H9 (cell line): ENCODE results near the gene R3HDM2. TPM values are rescaled to one million over a fixed set of nuclear protein-coding genes. Genes with fewer than 3 reads are reported as not detected.
A peak's percentile ranks its signal among the peaks of the same experiment; 100 is the strongest.

Source experiments
- DNase-seq: peaks from one replicate; pipeline ENCODE4 v3.0.0-alpha.2; 2017
- H2AFZ ChIP-seq: one replicate; pipeline ENCODE4 v1.6.1; 2013; ENCODE audit warnings: mild to moderate bottlenecking, low read length, control low read depth, moderate library complexity
- H2AK5ac ChIP-seq: 2 replicates; pipeline ENCODE4 v1.6.1; 2013; ENCODE audit warnings: low read length, control low read depth, mixed read lengths; ENCODE audit not compliant: insufficient read length
- H2BK120ac ChIP-seq: one replicate; pipeline ENCODE4 v1.6.1; 2013; ENCODE audit warnings: low read depth, mild to moderate bottlenecking, low read length, control low read depth, inconsistent platforms; ENCODE audit not compliant: poor library complexity, severe bottlenecking
- H2BK12ac ChIP-seq: 2 replicates; pipeline ENCODE4 v1.6.1; 2013; ENCODE audit warnings: low read length, control low read depth, mixed read lengths, low read depth; ENCODE audit not compliant: insufficient read length
- H2BK15ac ChIP-seq: 2 replicates; pipeline ENCODE4 v1.6.1; 2013; ENCODE audit warnings: low read depth, low read length, control low read depth
- H2BK20ac ChIP-seq: one replicate; pipeline ENCODE4 v1.6.1; 2013; ENCODE audit warnings: low read depth, mild to moderate bottlenecking, low read length, control low read depth, inconsistent platforms; ENCODE audit not compliant: poor library complexity, severe bottlenecking
- H2BK5ac ChIP-seq: 2 replicates; pipeline ENCODE4 v1.6.1; 2013; ENCODE audit warnings: low read length, control low read depth, mixed read lengths; ENCODE audit not compliant: insufficient read length
- H3K14ac ChIP-seq: 2 replicates; pipeline ENCODE4 v1.6.1; 2013; ENCODE audit warnings: low read length, control low read depth; ENCODE audit not compliant: insufficient read depth
- H3K18ac ChIP-seq: 2 replicates; pipeline ENCODE4 v1.6.1; 2013; ENCODE audit warnings: low read depth, mild to moderate bottlenecking, mixed read lengths, low read length, control low read depth; ENCODE audit not compliant: insufficient read length
- H3K23ac ChIP-seq: 2 replicates; pipeline ENCODE4 v1.6.1; 2013; ENCODE audit warnings: low read length, control low read depth, mixed read lengths, low read depth; ENCODE audit not compliant: insufficient read length
- H3K23me2 ChIP-seq: 2 replicates; pipeline ENCODE4 v1.6.1; 2013; ENCODE audit warnings: low read depth, mild to moderate bottlenecking, mixed read lengths, low read length, control low read depth; ENCODE audit not compliant: insufficient read length, poor library complexity, severe bottlenecking
- H3K27ac ChIP-seq: 2 replicates; pipeline ENCODE4 v1.5.1; 2013; ENCODE audit warnings: low read length, control low read depth, mixed read lengths, low read depth; ENCODE audit not compliant: insufficient read length
- H3K27me3 ChIP-seq: 2 replicates; pipeline ENCODE4 v1.6.1; 2013; ENCODE audit warnings: low read length, control low read depth, inconsistent platforms; ENCODE audit not compliant: insufficient read depth
- H3K4ac ChIP-seq: 2 replicates; pipeline ENCODE4 v1.6.1; 2013; ENCODE audit warnings: low read depth, mild to moderate bottlenecking, control low read depth, inconsistent platforms, low read length, moderate library complexity
- H3K4me1 ChIP-seq: 2 replicates; pipeline ENCODE4 v1.6.1; 2013; ENCODE audit warnings: low read length, control low read depth, inconsistent platforms; ENCODE audit not compliant: insufficient read depth
- H3K4me2 ChIP-seq: 2 replicates; pipeline ENCODE4 v1.6.1; 2013; ENCODE audit warnings: low read length, control low read depth, mixed read lengths; ENCODE audit not compliant: insufficient read length, insufficient read depth
- H3K56ac ChIP-seq: 2 replicates; pipeline ENCODE4 v1.6.1; 2013; ENCODE audit warnings: low read depth, mild to moderate bottlenecking, mixed read lengths, low read length, control low read depth; ENCODE audit not compliant: insufficient read length
- H3K79me1 ChIP-seq: 2 replicates; pipeline ENCODE4 v1.6.1; 2013; ENCODE audit warnings: low read depth, mild to moderate bottlenecking, moderate library complexity, low read length, control low read depth, inconsistent platforms; ENCODE audit not compliant: insufficient read depth, poor library complexity, severe bottlenecking
- H3K79me2 ChIP-seq: 2 replicates; pipeline ENCODE4 v1.6.1; 2013; ENCODE audit warnings: low read length, control low read depth, inconsistent platforms; ENCODE audit not compliant: insufficient read depth
- H3K9ac ChIP-seq: 2 replicates; pipeline ENCODE4 v1.6.1; 2013; ENCODE audit warnings: low read length, control low read depth, mixed read lengths; ENCODE audit not compliant: insufficient read length; ENCODE audit errors: extremely low read depth
- H3K9me3 ChIP-seq: one replicate; pipeline ENCODE4 v1.6.1; 2013; ENCODE audit warnings: low read depth, low read length, inconsistent platforms; ENCODE audit not compliant: control insufficient read depth
- H3T11ph ChIP-seq: one replicate; pipeline ENCODE4 v1.6.1; 2013; ENCODE audit warnings: mild to moderate bottlenecking, low read length, control low read depth, inconsistent platforms
- H4K20me1 ChIP-seq: one replicate; pipeline ENCODE4 v1.6.1; 2013; ENCODE audit not compliant: control insufficient read depth, insufficient read length, insufficient read depth
- H4K5ac ChIP-seq: 2 replicates; pipeline ENCODE4 v1.6.1; 2013; ENCODE audit warnings: low read depth, mild to moderate bottlenecking, mixed read lengths, low read length, control low read depth; ENCODE audit not compliant: insufficient read length
- H4K8ac ChIP-seq: replicated peaks from 2 replicates; pipeline ENCODE4 v1.6.1; 2013; ENCODE audit warnings: low read length, control low read depth, mixed read lengths, low read depth; ENCODE audit not compliant: insufficient read length
- H4K91ac ChIP-seq: 2 replicates; pipeline ENCODE4 v1.6.1; 2013; ENCODE audit warnings: low read depth, mild to moderate bottlenecking, moderate library complexity, mixed read lengths, low read length, control low read depth; ENCODE audit not compliant: insufficient read length
- H3K27ac Mint-ChIP-seq, 3 experiments: 2 replicates in 2 of 3; 3 replicates in 1 of 3; pipeline ENCODE4 v1.8.0; 2020 to 2021; ENCODE audit warnings: mixed read lengths in 3 of 3, mild to moderate bottlenecking in 1 of 3, moderate library complexity in 1 of 3
- H3K27me3 Mint-ChIP-seq: 2 replicates; pipeline ENCODE4 v1.8.0; 2021; ENCODE audit warnings: low read depth, mild to moderate bottlenecking, moderate library complexity, mixed read lengths
- H3K36me3 Mint-ChIP-seq, 3 experiments: 2 replicates in 2 of 3; 3 replicates in 1 of 3; pipeline ENCODE4 v1.8.0; 2020 to 2021; ENCODE audit warnings: low read depth in 3 of 3, mixed read lengths in 3 of 3; ENCODE audit not compliant: insufficient read depth in 1 of 3
- H3K4me1 Mint-ChIP-seq, 2 experiments: 2 replicates each; pipeline ENCODE4 v1.8.0; 2020; ENCODE audit warnings: mixed read lengths in 2 of 2
- H3K4me3 Mint-ChIP-seq, 2 experiments: 2 replicates in 1 of 2; 3 replicates in 1 of 2; pipeline ENCODE4 v1.8.0; 2020 to 2021; ENCODE audit warnings: mild to moderate bottlenecking in 2 of 2, mixed read lengths in 2 of 2, moderate library complexity in 1 of 2
- H3K9me3 Mint-ChIP-seq, 2 experiments: 2 replicates in 1 of 2; 3 replicates in 1 of 2; pipeline ENCODE4 v1.8.0; 2020; ENCODE audit warnings: mild to moderate bottlenecking in 2 of 2, mixed read lengths in 2 of 2, moderate library complexity in 1 of 2
- CTCF ChIP-seq: fragments of 200-600 bp; sonication (generic); conservative IDR thresholded peaks from 3 replicates; pipeline ENCODE4 v1.8.0; 2021; ENCODE audit warnings: antibody characterized with exemption, mild to moderate bottlenecking
- total RNA-seq: library from RNA; stranded (reverse); gene quantifications from 2 replicates; pipeline ENCODE4 v1.2.1, GENCODE V29; 2021

The R3HDM2 gene
- total RNA-seq, 1 experiment from 2014 or later, result 43.9 TPM

DNA sequence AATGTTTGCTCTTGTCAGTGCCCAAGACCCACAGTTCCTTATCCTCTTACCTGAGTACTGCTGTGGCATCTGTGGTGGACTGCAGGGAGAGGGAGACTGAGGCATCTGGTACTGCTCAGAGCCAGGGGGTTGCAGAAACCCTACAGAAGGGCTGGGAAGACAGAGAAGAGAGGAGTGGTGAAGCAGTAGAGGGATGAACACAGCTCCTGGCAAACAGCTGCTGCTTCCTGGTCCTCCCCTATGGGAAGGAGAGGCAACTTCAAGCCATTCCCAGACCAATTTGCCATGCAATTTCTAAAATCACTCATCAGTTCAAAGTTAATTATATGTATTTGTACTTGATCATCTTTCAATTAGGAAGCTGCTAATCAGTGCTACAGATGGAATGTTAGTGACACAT lies 164.2 kb downstream of the R3HDM2 start:
- no peaks in the 10 kb centered on the region for H3K4me1 ChIP-seq
- no peak overlapping the region for H3K4me2 ChIP-seq
- H3K79me1 ChIP-seq, result no peaks in the 10 kb centered on the region
- no peak overlapping the region for H2BK15ac ChIP-seq
- no peaks in the 10 kb centered on the region for H3K27me3 ChIP-seq
- no peak overlapping the region for H2BK20ac ChIP-seq
- 0 out of 7 replicates have a peak overlapping the region, but pooled peaks of 1 of the 3 experiments have one; percentile 3 for H3K27ac Mint-ChIP-seq
- no peak overlapping the region for H2BK5ac ChIP-seq
- H3K14ac ChIP-seq, result no peak overlapping the region
- no peak overlapping the region for H2BK12ac ChIP-seq
- H4K5ac ChIP-seq, result no peak overlapping the region
- no peak overlapping the region for H2BK120ac ChIP-seq
- DNase-seq, result no peak
- H3K23ac ChIP-seq, result no peak overlapping the region
- H3K4ac ChIP-seq, result no peak overlapping the region
- H3K9me3 ChIP-seq, result no peaks in the 10 kb centered on the region
- H3K4me3 Mint-ChIP-seq, result no peak overlapping the region
- peaks cover 6 to 14% of the 10 kb centered on the region in 2 experiments for H3K4me1 Mint-ChIP-seq
- no peak overlapping the region for H3K18ac ChIP-seq
- H4K91ac ChIP-seq, result no peak overlapping the region
- no peaks in the 10 kb centered on the region for H3K79me2 ChIP-seq
- no peak overlapping the region for H3K56ac ChIP-seq
- H3T11ph ChIP-seq, result no peak overlapping the region
- peaks cover 5 to 49% (median 41%) of the 10 kb centered on the region in 3 experiments; a peak in 6 of 7 replicates for H3K36me3 Mint-ChIP-seq
- no peak for TF ChIP-seq CTCF
- no peak overlapping the region for H3K27ac ChIP-seq
- no peak overlapping the region for H4K8ac ChIP-seq
- H3K9me3 Mint-ChIP-seq, result no peaks in the 10 kb centered on the region
- no peak overlapping the region for H3K9ac ChIP-seq
- H2AFZ ChIP-seq, result no peak overlapping the region
- no peak overlapping the region for H2AK5ac ChIP-seq
- H3K27me3 Mint-ChIP-seq, result no peaks in the 10 kb centered on the region
- H4K20me1 ChIP-seq, result no peaks in the 10 kb centered on the region
- H3K23me2 ChIP-seq, result no peaks in the 10 kb centered on the region
